HL-60 (cell line): ENCODE results near the gene NFIC.

Experiments
- DNase-seq, 2 experiments: peaks; one replicate each; pipeline ENCODE4 v3.0.0-alpha.2; 2010 to 2020; ENCODE audit warnings: low read depth in 1 of 2, low spot score in 1 of 2
- H3K27ac ChIP-seq: fragments of 250-450 bp; sonication (Bioruptor Pico); replicated peaks from 2 replicates; pipeline ENCODE4 v1.5.1; 2020; ENCODE audit warnings: mild to moderate bottlenecking, moderate library complexity
- H3K27me3 ChIP-seq: fragments of 250-450 bp; sonication (Bioruptor Pico); 2 replicates; pipeline ENCODE4 v1.5.1; 2021; ENCODE audit warnings: mild to moderate bottlenecking, moderate library complexity; ENCODE audit not compliant: insufficient read depth, poor library complexity, severe bottlenecking
- H3K4me3 ChIP-seq: replicated peaks from 2 replicates; pipeline ENCODE4 v1.5.1; 2011; ENCODE audit warnings: mild to moderate bottlenecking, control low read depth, low read length; ENCODE audit not compliant: insufficient read depth
- CTCF ChIP-seq: IDR thresholded peaks from one replicate; pipeline ENCODE4 v1.5.1; 2011; ENCODE audit warnings: low read length, control low read depth, inconsistent platforms; ENCODE audit not compliant: insufficient read depth
- GABPA ChIP-seq: IDR thresholded peaks from 2 replicates; pipeline ENCODE4 v1.6.1; 2012; ENCODE audit warnings: low read depth
- POLR2AphosphoS5 ChIP-seq: IDR thresholded peaks from 2 replicates; pipeline ENCODE4 v1.6.1; 2012; ENCODE audit warnings: low read depth
- REST ChIP-seq: IDR thresholded peaks from 2 replicates; pipeline ENCODE4 v1.6.1; 2012; ENCODE audit warnings: low read depth; ENCODE audit not compliant: insufficient replicate concordance
- SPI1 ChIP-seq: IDR thresholded peaks from 2 replicates; pipeline ENCODE4 v1.6.1; 2012; ENCODE audit warnings: low read depth, mild to moderate bottlenecking, borderline replicate concordance

Gene NFIC

GRCh38 chr19:3366753-3367627 is 607 bp downstream of the NFIC start:
- peak; percentile 81 to 84 for DNase-seq
- Histone ChIP-seq H3K27ac (peak overlapping the region; percentile 99), H3K27me3 (no peaks in the 10 kb centered on the region), H3K4me3 (peak overlapping the region; percentile 69)
- TF ChIP-seq SPI1 (no peak), GABPA (no peak), POLR2AphosphoS5 (peak; percentile 84), REST (no peak), CTCF (no peak)

GRCh38 chr19:3367628-3368440 is 1.5 kb downstream of the NFIC start:
- H3K4me3 ChIP-seq: peak overlapping the region; percentile 69
- TF ChIP-seq GABPA (no peak), POLR2AphosphoS5 (no peak; the same call in 1 of the 2 replicates)
- DNase-seq: no peak
- peak overlapping the region; percentile 99 for H3K27ac ChIP-seq
- no peaks in the 10 kb centered on the region for H3K27me3 ChIP-seq

GRCh38 chr19:3368441-3368795 is 2.0 kb downstream of the NFIC start:
- no peaks in the 10 kb centered on the region for H3K27me3 ChIP-seq
- H3K4me3 ChIP-seq: peak overlapping the region; percentile 69
- TF ChIP-seq SPI1 (no peak), POLR2AphosphoS5 (no peak), GABPA (no peak), REST (no peak), CTCF (no peak)
- H3K27ac ChIP-seq: peak overlapping the region; percentile 99
- no peak for DNase-seq

- Histone ChIP-seq H3K27ac (peak overlapping the region; percentile 99), H3K4me3 (peak overlapping the region; percentile 69), H3K27me3 (no peaks in the 10 kb centered on the region)
- TF ChIP-seq SPI1 (no peak), POLR2AphosphoS5 (no peak), REST (no peak), CTCF (no peak), GABPA (no peak)
- DNase-seq: peak in 1 of 2 experiments; percentile 38
Measured at GRCh38 chr19:3368848-3369336, 2.5 kb downstream of the NFIC start.
